ENCODE measurements around the gene UNC5C. TPM values are rescaled to one million over a fixed set of nuclear protein-coding genes. Genes with fewer than 3 reads are reported as not detected.

Gene UNC5C
- total RNA-seq, 1 experiment from 2014 or later, result not detected

DNA sequence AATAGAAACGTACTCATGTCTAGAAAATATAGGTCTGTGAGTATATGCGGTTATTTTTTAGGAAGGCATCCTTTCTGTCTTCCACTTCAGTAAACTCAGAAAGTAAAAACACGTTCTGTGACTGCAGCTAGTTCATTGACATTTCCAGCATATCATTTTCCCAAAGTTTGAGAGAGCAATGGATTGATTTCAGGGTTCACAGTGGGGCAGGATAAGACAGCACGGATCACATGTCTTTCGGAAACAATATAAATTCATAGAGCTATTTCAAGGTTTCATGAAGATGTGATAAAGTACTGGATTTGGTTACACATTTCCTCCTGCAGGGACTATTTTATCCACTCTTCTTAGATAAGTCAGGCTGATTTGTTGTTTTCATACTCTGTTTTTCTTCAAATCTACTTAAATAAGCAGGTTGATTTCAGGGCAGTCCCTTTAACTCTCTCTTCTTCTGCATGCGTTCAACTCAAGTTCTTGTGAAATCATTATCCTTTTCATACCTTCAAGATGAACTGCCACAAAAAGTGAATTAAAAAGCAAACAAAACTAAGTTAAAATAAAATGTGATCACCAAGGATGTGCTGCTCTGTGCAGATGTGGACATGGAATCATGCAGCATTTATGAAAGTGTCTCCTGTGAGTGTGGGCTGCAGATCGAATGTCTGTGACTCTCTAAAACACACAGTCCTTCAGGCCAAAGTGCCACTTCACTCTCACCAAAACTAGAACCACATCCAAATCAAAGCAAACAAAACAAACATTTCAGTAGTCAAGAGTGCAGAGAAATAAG is 187.7 kb downstream of the UNC5C start:
- H3K27me3 Mint-ChIP-seq (ENCODE audit: insufficient read depth, unreplicated experiment), result no peaks in the 10 kb centered on the region
- H3K9me3 Mint-ChIP-seq (ENCODE audit: unreplicated experiment), result no peaks in the 10 kb centered on the region
- no peaks in the 10 kb centered on the region for H3K36me3 Mint-ChIP-seq (ENCODE audit: insufficient read depth, unreplicated experiment)
- CTCF ChIA-PET, result no interaction called here
- no peak for TF ChIP-seq CTCF (IDR thresholded peaks at IDR 0.05; ENCODE audit: unreplicated experiment)
- POLR2A ChIA-PET, result no interaction called here
- no peaks in the 10 kb centered on the region for H3K4me1 Mint-ChIP-seq (ENCODE audit: insufficient read depth, unreplicated experiment)
- H3K27ac Mint-ChIP-seq (ENCODE audit: low read depth, unreplicated experiment), result no peak overlapping the region
- intact Hi-C loops (cut with micrococcal nuclease), result no loop called here
- DNase-seq (ENCODE audit: unreplicated experiment), result no peak
- no TSS peak for BruUV-seq (replicated peaks)
- H3K4me3 Mint-ChIP-seq (ENCODE audit: unreplicated experiment), result no peak overlapping the region

- Mint-ChIP-seq H3K27me3 (ENCODE audit: insufficient read depth, unreplicated experiment) (no peaks in the 10 kb centered on the region), H3K27ac (ENCODE audit: low read depth, unreplicated experiment) (no peak overlapping the region), H3K9me3 (ENCODE audit: unreplicated experiment) (no peaks in the 10 kb centered on the region), H3K4me3 (ENCODE audit: unreplicated experiment) (no peak overlapping the region), H3K36me3 (ENCODE audit: insufficient read depth, unreplicated experiment) (no peaks in the 10 kb centered on the region), H3K4me1 (ENCODE audit: insufficient read depth, unreplicated experiment) (no peaks in the 10 kb centered on the region)
- POLR2A ChIA-PET, result no interaction called here
- no peak for TF ChIP-seq CTCF (IDR thresholded peaks at IDR 0.05; ENCODE audit: unreplicated experiment)
- intact Hi-C loops (cut with micrococcal nuclease), result no loop called here
- CTCF ChIA-PET, result no interaction called here
- DNase-seq (ENCODE audit: unreplicated experiment), result no peak
- no TSS peak for BruUV-seq (replicated peaks)
These were observed 188.4 kb downstream of the UNC5C start for GRCh38 chr4:95360256-95360903.

- BruUV-seq (replicated peaks), result no TSS peak
- H3K4me3 Mint-ChIP-seq (ENCODE audit: unreplicated experiment), result no peak overlapping the region
- H3K9me3 Mint-ChIP-seq (ENCODE audit: unreplicated experiment), result no peaks in the 10 kb centered on the region
- ChIA-PET CTCF (no interaction called here), POLR2A (no interaction called here)
- H3K4me1 Mint-ChIP-seq (ENCODE audit: insufficient read depth, unreplicated experiment), result no peaks in the 10 kb centered on the region
- no peak overlapping the region for H3K27ac Mint-ChIP-seq (ENCODE audit: low read depth, unreplicated experiment)
- DNase-seq (ENCODE audit: unreplicated experiment), result no peak
- no peaks in the 10 kb centered on the region for H3K36me3 Mint-ChIP-seq (ENCODE audit: insufficient read depth, unreplicated experiment)
- TF ChIP-seq CTCF (IDR thresholded peaks at IDR 0.05; ENCODE audit: unreplicated experiment), result no peak
- H3K27me3 Mint-ChIP-seq (ENCODE audit: insufficient read depth, unreplicated experiment), result no peaks in the 10 kb centered on the region
- intact Hi-C loops (cut with micrococcal nuclease), result no loop called here
These were observed 190.4 kb downstream of the UNC5C start for GRCh38 chr4:95358421-95358820.

DNA sequence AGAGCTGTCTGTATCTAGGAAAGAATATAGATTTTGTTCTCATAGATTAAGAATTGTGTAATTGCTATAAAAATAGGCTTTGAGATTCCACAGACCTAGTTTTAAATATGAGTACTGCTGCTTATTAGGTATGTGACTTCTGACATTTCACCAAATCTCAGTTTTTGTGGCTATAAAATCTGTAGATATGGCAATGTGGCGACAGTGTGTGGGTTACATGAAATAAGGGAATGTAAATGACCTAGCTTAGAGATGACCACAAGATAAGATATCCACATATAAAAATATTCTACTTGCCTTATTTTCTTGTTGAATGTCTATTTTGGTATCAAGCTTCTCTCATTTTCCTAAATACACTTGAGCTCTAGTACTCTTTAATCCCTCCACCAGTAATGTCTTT is 193.8 kb downstream of the UNC5C start:
- Mint-ChIP-seq H3K36me3 (ENCODE audit: insufficient read depth, unreplicated experiment) (no peaks in the 10 kb centered on the region), H3K4me1 (ENCODE audit: insufficient read depth, unreplicated experiment) (no peaks in the 10 kb centered on the region), H3K27me3 (ENCODE audit: insufficient read depth, unreplicated experiment) (no peaks in the 10 kb centered on the region), H3K9me3 (ENCODE audit: unreplicated experiment) (no peaks in the 10 kb centered on the region), H3K27ac (ENCODE audit: low read depth, unreplicated experiment) (no peak overlapping the region), H3K4me3 (ENCODE audit: unreplicated experiment) (no peak overlapping the region)
- ChIA-PET CTCF (no interaction called here), POLR2A (no interaction called here)
- TF ChIP-seq CTCF (IDR thresholded peaks at IDR 0.05; ENCODE audit: unreplicated experiment), result no peak
- no peak for DNase-seq (ENCODE audit: unreplicated experiment)
- BruUV-seq (replicated peaks), result no TSS peak
- intact Hi-C loops (cut with micrococcal nuclease), result no loop called here
